KMS-11 (cell line): ENCODE results near the gene RPN2.

ENCODE experiments used
- H2AFZ ChIP-seq: fragments of 200-600 bp; sonication (generic); 2 replicates; pipeline ENCODE4 v1.6.1; 2016; ENCODE audit warnings: antibody characterized with exemption, mixed run types, low read depth
- H3K27ac ChIP-seq: fragments of 200-600 bp; sonication (generic); 2 replicates; pipeline ENCODE4 v1.6.1; 2016; ENCODE audit warnings: mild to moderate bottlenecking, mixed run types
- H3K27me3 ChIP-seq: fragments of 200-600 bp; sonication (generic); 2 replicates; pipeline ENCODE4 v1.6.1; 2017; ENCODE audit warnings: mild to moderate bottlenecking, low read depth, mixed run types, moderate library complexity; ENCODE audit not compliant: insufficient read depth
- H3K36me3 ChIP-seq: fragments of 200-600 bp; sonication (generic); 2 replicates; pipeline ENCODE4 v1.6.1; 2017; ENCODE audit warnings: mild to moderate bottlenecking, mixed run types; ENCODE audit not compliant: insufficient read depth
- H3K4me1 ChIP-seq: fragments of 200-600 bp; sonication (generic); 2 replicates; pipeline ENCODE4 v1.6.1; 2016; ENCODE audit warnings: mild to moderate bottlenecking, low read depth, mixed run types; ENCODE audit not compliant: poor library complexity, severe bottlenecking
- H3K4me2 ChIP-seq: fragments of 200-600 bp; sonication (generic); 2 replicates; pipeline ENCODE4 v1.7.0; 2016; ENCODE audit warnings: mild to moderate bottlenecking, mixed run types
- H3K4me3 ChIP-seq: fragments of 200-600 bp; sonication (generic); IDR thresholded peaks from 2 replicates; pipeline ENCODE4 v1.6.1; 2017; ENCODE audit warnings: low read depth, low read length, mixed read lengths; ENCODE audit not compliant: insufficient read depth
- H3K79me2 ChIP-seq: fragments of 200-600 bp; sonication (generic); 2 replicates; pipeline ENCODE4 v1.6.1; 2016; ENCODE audit warnings: low read depth, mixed run types; ENCODE audit not compliant: insufficient read depth
- H3K9ac ChIP-seq: fragments of 200-600 bp; sonication (generic); 2 replicates; pipeline ENCODE4 v1.6.1; 2016; ENCODE audit warnings: mild to moderate bottlenecking, mixed run types
- H4K20me1 ChIP-seq: fragments of 200-600 bp; sonication (generic); 2 replicates; pipeline ENCODE4 v1.6.1; 2016; ENCODE audit warnings: mild to moderate bottlenecking, mixed run types; ENCODE audit not compliant: insufficient read depth
- TF ChIP-seq, protein P1 (sequence below): fragments of 200-600 bp; sonication (generic); conservative IDR thresholded peaks from 2 replicates; pipeline ENCODE4 v1.6.1; 2017; ENCODE audit warnings: low read depth, mild to moderate bottlenecking, antibody characterized with exemption, low read length, moderate library complexity, mixed read lengths

RPN2 gene

DNA sequence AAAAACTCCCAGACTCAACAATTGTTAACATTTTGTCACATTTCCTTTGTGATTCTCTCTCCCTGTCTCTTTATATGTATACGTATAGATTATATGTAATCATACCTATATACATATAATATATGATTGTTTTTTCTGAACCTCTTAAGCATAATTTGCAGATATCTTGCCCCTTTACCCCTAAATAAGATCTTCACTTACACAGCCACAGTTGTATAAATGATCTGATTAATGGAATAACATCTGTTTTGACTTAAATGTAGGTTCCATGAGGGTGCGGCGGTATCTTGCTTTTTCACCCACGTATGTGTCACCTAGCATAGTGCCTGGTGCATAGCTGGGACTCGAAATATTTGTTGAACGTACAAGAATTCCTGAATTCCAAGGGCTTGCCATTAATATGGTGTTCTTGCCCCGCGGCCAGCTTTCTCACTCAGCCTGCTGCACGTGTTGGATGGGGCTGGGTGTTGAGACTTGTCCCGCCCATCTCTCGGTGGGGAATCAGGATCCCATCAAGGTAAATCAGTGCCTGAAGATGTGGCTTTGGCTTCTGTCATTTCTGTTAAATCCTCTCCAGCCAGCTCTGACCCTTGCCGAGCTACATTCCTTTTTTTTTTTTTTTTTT lies 99.9 kb downstream of the RPN2 start:
- H3K4me2 ChIP-seq = no peak overlapping the region
- H2AFZ ChIP-seq = no peak overlapping the region
- no peak overlapping the region for H3K9ac ChIP-seq
- H3K27ac ChIP-seq = no peak overlapping the region
- no peaks in the 10 kb centered on the region for H3K79me2 ChIP-seq
- no peaks in the 10 kb centered on the region for H3K36me3 ChIP-seq
- no peaks in the 10 kb centered on the region for H3K4me1 ChIP-seq
- no peaks in the 10 kb centered on the region for H4K20me1 ChIP-seq
- no peaks in the 10 kb centered on the region for H3K27me3 ChIP-seq
- H3K4me3 ChIP-seq = no peak overlapping the region
- TF ChIP-seq, protein P1, sequence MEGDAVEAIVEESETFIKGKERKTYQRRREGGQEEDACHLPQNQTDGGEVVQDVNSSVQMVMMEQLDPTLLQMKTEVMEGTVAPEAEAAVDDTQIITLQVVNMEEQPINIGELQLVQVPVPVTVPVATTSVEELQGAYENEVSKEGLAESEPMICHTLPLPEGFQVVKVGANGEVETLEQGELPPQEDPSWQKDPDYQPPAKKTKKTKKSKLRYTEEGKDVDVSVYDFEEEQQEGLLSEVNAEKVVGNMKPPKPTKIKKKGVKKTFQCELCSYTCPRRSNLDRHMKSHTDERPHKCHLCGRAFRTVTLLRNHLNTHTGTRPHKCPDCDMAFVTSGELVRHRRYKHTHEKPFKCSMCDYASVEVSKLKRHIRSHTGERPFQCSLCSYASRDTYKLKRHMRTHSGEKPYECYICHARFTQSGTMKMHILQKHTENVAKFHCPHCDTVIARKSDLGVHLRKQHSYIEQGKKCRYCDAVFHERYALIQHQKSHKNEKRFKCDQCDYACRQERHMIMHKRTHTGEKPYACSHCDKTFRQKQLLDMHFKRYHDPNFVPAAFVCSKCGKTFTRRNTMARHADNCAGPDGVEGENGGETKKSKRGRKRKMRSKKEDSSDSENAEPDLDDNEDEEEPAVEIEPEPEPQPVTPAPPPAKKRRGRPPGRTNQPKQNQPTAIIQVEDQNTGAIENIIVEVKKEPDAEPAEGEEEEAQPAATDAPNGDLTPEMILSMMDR = no peak

DNA sequence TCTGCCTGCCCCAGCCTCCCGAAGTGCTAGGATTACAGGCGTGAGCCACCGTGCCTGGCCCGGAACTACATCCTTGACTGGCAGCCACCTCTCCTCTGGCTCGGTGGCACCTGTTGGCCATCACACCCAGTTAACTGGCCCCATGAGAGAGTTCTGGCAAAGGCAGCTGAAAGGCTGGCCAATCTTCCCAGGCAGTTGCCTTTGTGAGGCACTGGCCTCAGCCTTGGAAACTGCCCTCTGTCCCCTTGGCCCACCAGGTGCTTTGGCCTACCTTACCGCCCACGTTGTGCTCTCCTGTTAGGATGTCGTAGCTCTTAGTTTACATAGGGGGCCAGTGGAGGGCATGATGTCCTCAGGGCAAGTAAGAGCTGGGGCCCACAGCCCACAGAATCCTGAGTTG lies 100.7 kb downstream of the RPN2 start:
- no peak overlapping the region for H3K9ac ChIP-seq
- no peak overlapping the region for H3K27ac ChIP-seq
- H2AFZ ChIP-seq = no peak overlapping the region

DNA sequence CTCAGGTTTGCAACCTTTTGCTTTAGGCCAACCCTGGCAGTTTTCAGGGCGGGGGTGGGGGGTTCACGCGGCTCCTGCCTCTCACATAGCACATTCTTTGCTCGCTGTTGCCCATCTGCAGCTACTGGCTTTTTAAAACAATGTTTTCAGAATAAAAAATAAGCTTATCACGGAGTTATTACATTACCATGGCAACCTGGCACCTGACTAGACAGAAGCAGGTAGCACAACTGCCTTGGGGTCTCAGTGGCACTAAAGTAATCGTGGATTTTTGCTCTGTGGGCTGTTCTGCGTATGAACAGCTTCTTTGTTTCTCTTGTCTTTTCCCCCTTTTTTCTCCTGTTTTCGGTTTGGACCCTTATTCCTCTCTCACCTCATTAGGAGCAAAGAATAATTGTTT lies 101.3 kb downstream of the RPN2 start:
- H3K4me3 ChIP-seq = no peak overlapping the region
- H3K36me3 ChIP-seq = no peaks in the 10 kb centered on the region
- TF ChIP-seq, protein P1 = no peak
- H3K4me2 ChIP-seq = no peak overlapping the region
- H4K20me1 ChIP-seq = no peaks in the 10 kb centered on the region
- no peak overlapping the region for H3K27ac ChIP-seq
- no peak overlapping the region for H3K9ac ChIP-seq
- no peak overlapping the region for H2AFZ ChIP-seq
- H3K4me1 ChIP-seq = no peaks in the 10 kb centered on the region
- H3K27me3 ChIP-seq = no peaks in the 10 kb centered on the region
- no peaks in the 10 kb centered on the region for H3K79me2 ChIP-seq

More for the DNA sequence above, 100.7 kb downstream of the RPN2 start:
- TF ChIP-seq, protein P1 = no peak
- H3K27me3 ChIP-seq = no peaks in the 10 kb centered on the region
- no peaks in the 10 kb centered on the region for H3K4me1 ChIP-seq
- H3K4me2 ChIP-seq = no peak overlapping the region
- H4K20me1 ChIP-seq = no peaks in the 10 kb centered on the region
- H3K4me3 ChIP-seq = no peak overlapping the region
- H3K79me2 ChIP-seq = no peaks in the 10 kb centered on the region
- H3K36me3 ChIP-seq = no peaks in the 10 kb centered on the region

DNA sequence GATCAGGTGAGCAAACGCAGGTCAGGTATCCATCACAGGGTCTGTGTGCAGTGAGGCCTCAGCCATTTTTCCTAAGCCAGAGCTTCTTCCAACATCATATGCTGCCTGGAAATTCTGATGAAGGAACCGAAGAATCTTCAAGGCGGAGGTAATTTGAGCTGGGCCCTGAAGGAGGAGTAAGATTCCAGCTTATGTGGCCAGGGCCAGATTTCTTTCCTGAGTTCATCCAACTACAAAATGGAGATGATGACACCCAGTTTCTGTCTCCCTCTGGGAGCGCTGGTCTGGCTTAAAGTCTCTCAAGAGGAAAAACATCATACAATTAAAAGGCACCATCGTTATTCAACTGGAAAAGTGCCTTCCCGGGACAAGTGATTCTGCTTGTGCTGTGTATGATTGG lies 103.4 kb downstream of the RPN2 start:
- no peak overlapping the region for H2AFZ ChIP-seq
- no peak overlapping the region for H3K4me2 ChIP-seq
- H3K4me3 ChIP-seq = no peak overlapping the region
- TF ChIP-seq, protein P1 = no peak
- H3K27me3 ChIP-seq = no peaks in the 10 kb centered on the region; the same call in 1 of the 2 replicates
- H3K36me3 ChIP-seq = no peaks in the 10 kb centered on the region
- no peaks in the 10 kb centered on the region for H3K79me2 ChIP-seq
- no peaks in the 10 kb centered on the region for H3K4me1 ChIP-seq
- H3K9ac ChIP-seq = no peak overlapping the region
- H3K27ac ChIP-seq = no peak overlapping the region
- H4K20me1 ChIP-seq = no peaks in the 10 kb centered on the region
